NCI-H2196 treated with DMSO at 0.1 percent for 48 hours (cell line): ENCODE data around the gene POLR1C.
"Not testable (repeated sequence)": the region's sequence is repeated elsewhere in the genome, so short reads cannot be mapped to it uniquely, and the experiment has no call there.

ENCODE experiments used
- DNase-seq: peaks from one replicate; lab custom pipeline; 2025; ENCODE audit not compliant: unreplicated experiment; lab: John Stamatoyannopoulos, UW

The POLR1C gene

GRCh38 chr6:43491750-43492661 is 24.9 kb upstream of the POLR1C start:
- DNase-seq: peak; percentile 34

- DNase-seq: no peak
Measured at GRCh38 chr6:43492673-43493072, 24.2 kb upstream of the POLR1C start.

- DNase-seq: no peak
Measured at GRCh38 chr6:43493230-43493629, 23.7 kb upstream of the POLR1C start.

GRCh38 chr6:43493833-43494232 is 23.1 kb upstream of the POLR1C start:
- no peak for DNase-seq

- no peak for DNase-seq
Measured at GRCh38 chr6:43494321-43494720, 22.6 kb upstream of the POLR1C start.

- DNase-seq: no peak
Measured at GRCh38 chr6:43494766-43495165, 22.1 kb upstream of the POLR1C start.

- DNase-seq: no peak
Measured at GRCh38 chr6:43495409-43495941, 21.4 kb upstream of the POLR1C start.

- no peak for DNase-seq
Measured at GRCh38 chr6:43496370-43497128, 20.3 kb upstream of the POLR1C start.

GRCh38 chr6:43497129-43497396 is 19.8 kb upstream of the POLR1C start:
- no peak for DNase-seq

- no peak for DNase-seq
Measured at GRCh38 chr6:43497689-43498088, 19.2 kb upstream of the POLR1C start.

GRCh38 chr6:43498291-43498690 is 18.6 kb upstream of the POLR1C start:
- DNase-seq: not testable (repeated sequence)

GRCh38 chr6:43499028-43499815 is 17.7 kb upstream of the POLR1C start:
- no peak for DNase-seq

GRCh38 chr6:43500921-43501320 is 16.0 kb upstream of the POLR1C start:
- DNase-seq: no peak

GRCh38 chr6:43502666-43503065 is 14.2 kb upstream of the POLR1C start:
- DNase-seq: no peak

GRCh38 chr6:43503443-43503842 is 13.4 kb upstream of the POLR1C start:
- no peak for DNase-seq

GRCh38 chr6:43504756-43505593 is 11.9 kb upstream of the POLR1C start:
- DNase-seq: no peak

GRCh38 chr6:43505718-43506117 is 11.2 kb upstream of the POLR1C start:
- no peak for DNase-seq

GRCh38 chr6:43506171-43506570 is 10.7 kb upstream of the POLR1C start:
- DNase-seq: no peak

GRCh38 chr6:43506667-43507471 is 10.0 kb upstream of the POLR1C start:
- DNase-seq: peak; percentile 46
